ENCODE results near the gene MSL3.

- TF ChIP-seq CTCF (IDR thresholded peaks at IDR 0.05) (no peak), POLR2AphosphoS5 (IDR thresholded peaks at IDR 0.05; ENCODE audit: low read depth, low read length) (no peak), TCF7L2 (IDR thresholded peaks at IDR 0.05; ENCODE audit: low read depth, low read length) (no peak), REST (IDR thresholded peaks at IDR 0.05; ENCODE audit: insufficient read depth in 1 of 2, low read depth in 2 of 2, low read length in 1 of 2) (no peak)
Observed at GRCh38 chrX:11754958-11755645, 2.9 kb upstream of the MSL3 start.

Data from Panc1 (cell line).